ENCODE measurements around the gene SDR42E1. TPM values are rescaled to one million over a fixed set of nuclear protein-coding genes. Genes with fewer than 3 reads are reported as not detected.

The SDR42E1 gene
- total and polyA plus RNA-seq, 2 of the 13 experiments (the other 11 are each of a cell fraction or from before 2014, with no cell fraction given): 0.01 to 0.13 TPM

- TF ChIP-seq AKAP8 (CRISPR knock-in tag; IDR thresholded peaks at IDR 0.05) (no peak), ZNF281 (CRISPR knock-in tag; IDR thresholded peaks at IDR 0.05; ENCODE audit: borderline replicate concordance) (peak; percentile 39; the same call in 1 of the 2 replicates), CTCF (CRISPR knock-in tag; IDR thresholded peaks at IDR 0.05) (no peak), ZKSCAN1 (IDR thresholded peaks at IDR 0.05; ENCODE audit: low read length) (no peak), FOXP4 (CRISPR knock-in tag; IDR thresholded peaks at IDR 0.05) (peak; percentile 93), ZNF329 (CRISPR knock-in tag; IDR thresholded peaks at IDR 0.05; ENCODE audit: low read depth) (no peak), ZBTB7A (CRISPR knock-in tag; IDR thresholded peaks at IDR 0.05) (peak; percentile 85; the same call in 1 of the 2 replicates), ETV5 (CRISPR knock-in tag; IDR thresholded peaks at IDR 0.05; ENCODE audit: borderline replicate concordance) (peak; percentile 31; the same call in 1 of the 2 replicates), ARID3A (IDR thresholded peaks at IDR 0.05; ENCODE audit: low read depth, low read length) (peak; percentile 90), ISX (CRISPR knock-in tag; conservative IDR thresholded peaks at IDR 0.05) (no peak), TARDBP (CRISPR knock-in tag; IDR thresholded peaks at IDR 0.05) (peak; percentile 39; the same call in 1 of the 2 replicates), THAP11 (CRISPR knock-in tag; IDR thresholded peaks at IDR 0.05) (peak; percentile 18; the same call in 1 of the 2 replicates), RCOR2 (CRISPR knock-in tag; IDR thresholded peaks at IDR 0.05) (no peak), SAP130 (CRISPR knock-in tag; IDR thresholded peaks at IDR 0.05; ENCODE audit: low read depth) (peak; percentile 95), HMGXB4 (CRISPR knock-in tag; IDR thresholded peaks at IDR 0.05; ENCODE audit: borderline replicate concordance in 1 of 2, low read depth in 1 of 2) (no peak), JUND (CRISPR knock-in tag; IDR thresholded peaks at IDR 0.05) (peak; percentile 59; the same call in 1 of the 2 replicates), KLF9 (CRISPR knock-in tag; IDR thresholded peaks at IDR 0.05; ENCODE audit: low read depth) (no peak), ZFYVE20 (CRISPR knock-in tag; IDR thresholded peaks at IDR 0.05; ENCODE audit: borderline replicate concordance, low read depth) (no peak)
Observed at GRCh38 chr16:82034981-82035612, 23.8 kb upstream of the SDR42E1 start, which contains the start of gene HSD17B2 (continued).
